Neural progenitor cell (in vitro differentiated cells): ENCODE results near the gene IKZF3. TPM values are rescaled to one million over a fixed set of nuclear protein-coding genes. Genes with fewer than 3 reads are reported as not detected.
"Not testable (repeated sequence)": the region's sequence is repeated elsewhere in the genome, so short reads cannot be mapped to it uniquely, and the experiment has no call there.

Experiments used
- DNase-seq: peaks from one replicate; pipeline ENCODE4 v3.0.0-alpha.2; 2016; ENCODE audit warnings: low spot score
- H2AFZ ChIP-seq: fragments of 200-600 bp; sonication (generic); replicated peaks from 2 replicates; pipeline ENCODE4 v1.6.1; 2016; ENCODE audit warnings: antibody characterized with exemption
- H3F3A ChIP-seq: fragments of 200-600 bp; sonication (generic); 2 replicates; pipeline ENCODE4 v1.6.1; 2016; ENCODE audit warnings: antibody characterized with exemption, low read depth
- H3K27ac ChIP-seq: fragments of 200-600 bp; sonication (generic); 2 replicates; pipeline ENCODE4 v1.5.1; 2016; ENCODE audit warnings: mild to moderate bottlenecking
- H3K27me3 ChIP-seq: fragments of 200-600 bp; sonication (generic); 2 replicates; pipeline ENCODE4 v1.6.1; 2016; ENCODE audit warnings: mild to moderate bottlenecking, moderate library complexity
- H3K36me3 ChIP-seq: fragments of 200-600 bp; sonication (generic); 2 replicates; pipeline ENCODE4 v1.5.1; 2016
- H3K4me1 ChIP-seq: fragments of 200-600 bp; sonication (generic); 2 replicates; pipeline ENCODE4 v1.6.1; 2016; ENCODE audit warnings: mixed run types
- H3K4me2 ChIP-seq: fragments of 200-600 bp; sonication (generic); 2 replicates; pipeline ENCODE4 v1.6.1; 2016
- H3K4me3 ChIP-seq: fragments of 200-600 bp; sonication (generic); 2 replicates; pipeline ENCODE4 v1.5.1; 2016
- H3K79me2 ChIP-seq: fragments of 200-600 bp; sonication (generic); 2 replicates; pipeline ENCODE4 v1.6.1; 2016; ENCODE audit warnings: low read depth
- H3K9ac ChIP-seq: fragments of 200-600 bp; sonication (generic); 2 replicates; pipeline ENCODE4 v1.6.1; 2016
- H3K9me3 ChIP-seq: fragments of 200-600 bp; sonication (generic); 2 replicates; pipeline ENCODE4 v1.5.1; 2016; ENCODE audit warnings: low read depth
- H4K20me1 ChIP-seq: fragments of 200-600 bp; sonication (generic); 2 replicates; pipeline ENCODE4 v1.6.1; 2016; ENCODE audit warnings: low read depth
- H3K27ac Mint-ChIP-seq: 3 replicates; pipeline ENCODE4 v1.8.0; 2021; ENCODE audit warnings: mixed read lengths
- H3K27me3 Mint-ChIP-seq: 2 replicates; pipeline ENCODE4 v1.8.0; 2022; ENCODE audit warnings: low read depth, mild to moderate bottlenecking, inconsistent platforms, moderate library complexity, mixed read lengths; ENCODE audit not compliant: insufficient read depth
- H3K36me3 Mint-ChIP-seq: 3 replicates; pipeline ENCODE4 v1.8.0; 2021; ENCODE audit warnings: mixed read lengths
- H3K4me1 Mint-ChIP-seq: 3 replicates; pipeline ENCODE4 v1.8.0; 2021; ENCODE audit warnings: mixed read lengths
- H3K4me3 Mint-ChIP-seq: 3 replicates; pipeline ENCODE4 v1.8.0; 2021; ENCODE audit warnings: mild to moderate bottlenecking, moderate library complexity, mixed read lengths
- H3K9me3 Mint-ChIP-seq: 3 replicates; pipeline ENCODE4 v1.8.0; 2020; ENCODE audit warnings: mixed read lengths
- CTCF ChIP-seq: fragments of 200-600 bp; sonication (generic); IDR thresholded peaks from 2 replicates; pipeline ENCODE4 v1.5.1; 2017; ENCODE audit warnings: antibody characterized with exemption, mild to moderate bottlenecking
- EZH2 ChIP-seq: fragments of 200-600 bp; sonication (generic); IDR thresholded peaks from 2 replicates; pipeline ENCODE4 v1.6.1; 2017; ENCODE audit warnings: antibody characterized with exemption, mild to moderate bottlenecking, moderate library complexity
- EZH2phosphoT487 ChIP-seq: fragments of 200-600 bp; sonication (generic); IDR thresholded peaks from 2 replicates; pipeline ENCODE4 v1.6.1; 2017; ENCODE audit warnings: antibody characterized with exemption
- total RNA-seq: library from RNA; depleted of rRNA; stranded (reverse); fragments of >200 nt; gene quantifications from 2 replicates; pipeline ENCODE4 v1.2.3, GENCODE V29; 2015; ENCODE audit warnings: low replicate concordance

Gene IKZF3
- total RNA-seq, 1 donor from 2014 or later, result not detected

GRCh38 chr17:39767147-39767546 is 97.0 kb downstream of the IKZF3 start:
- peaks cover 8% of the 10 kb centered on the region for H3K4me1 ChIP-seq

GRCh38 chr17:39765766-39766165 is 98.3 kb downstream of the IKZF3 start:
- H3K27me3 ChIP-seq, result no peaks in the 10 kb centered on the region
- Mint-ChIP-seq H3K27me3 (peaks cover 3% of the 10 kb centered on the region), H3K9me3 (no peaks in the 10 kb centered on the region), H3K27ac (no peak overlapping the region), H3K4me3 (no peak overlapping the region), H3K4me1 (peaks cover 5% of the 10 kb centered on the region), H3K36me3 (no peaks in the 10 kb centered on the region)
- H3K36me3 ChIP-seq, result no peaks in the 10 kb centered on the region
- no peaks in the 10 kb centered on the region for H3K79me2 ChIP-seq
- H3F3A ChIP-seq, result no peaks in the 10 kb centered on the region
- TF ChIP-seq EZH2 (no peak), EZH2phosphoT487 (no peak), CTCF (no peak)
- peaks cover 8% of the 10 kb centered on the region for H3K4me1 ChIP-seq
- H3K4me2 ChIP-seq, result no peak overlapping the region
- no peaks in the 10 kb centered on the region for H4K20me1 ChIP-seq
- H2AFZ ChIP-seq, result no peak overlapping the region
- H3K9me3 ChIP-seq, result no peaks in the 10 kb centered on the region
- DNase-seq, result no peak
- H3K27ac ChIP-seq, result no peak overlapping the region
- no peak overlapping the region for H3K9ac ChIP-seq
- H3K4me3 ChIP-seq, result no peak overlapping the region

More at GRCh38 chr17:39767147-39767546, 97.0 kb downstream of the IKZF3 start:
- Histone ChIP-seq H4K20me1 (no peaks in the 10 kb centered on the region), H3F3A (no peaks in the 10 kb centered on the region), H3K27ac (no peak overlapping the region), H3K79me2 (no peaks in the 10 kb centered on the region), H3K4me3 (no peak overlapping the region), H3K27me3 (no peaks in the 10 kb centered on the region), H3K9me3 (no peaks in the 10 kb centered on the region), H3K4me2 (no peak overlapping the region), H3K9ac (no peak overlapping the region), H2AFZ (no peak overlapping the region), H3K36me3 (no peaks in the 10 kb centered on the region)
- no peak overlapping the region for H3K4me3 Mint-ChIP-seq
- H3K4me1 Mint-ChIP-seq, result peaks cover 5% of the 10 kb centered on the region
- no peak overlapping the region for H3K27ac Mint-ChIP-seq
- no peak for TF ChIP-seq EZH2phosphoT487
- TF ChIP-seq CTCF, result no peak
- no peak for TF ChIP-seq EZH2
- H3K36me3 Mint-ChIP-seq, result no peaks in the 10 kb centered on the region
- DNase-seq, result no peak
- peaks cover 3% of the 10 kb centered on the region for H3K27me3 Mint-ChIP-seq
- H3K9me3 Mint-ChIP-seq, result no peaks in the 10 kb centered on the region

DNA sequence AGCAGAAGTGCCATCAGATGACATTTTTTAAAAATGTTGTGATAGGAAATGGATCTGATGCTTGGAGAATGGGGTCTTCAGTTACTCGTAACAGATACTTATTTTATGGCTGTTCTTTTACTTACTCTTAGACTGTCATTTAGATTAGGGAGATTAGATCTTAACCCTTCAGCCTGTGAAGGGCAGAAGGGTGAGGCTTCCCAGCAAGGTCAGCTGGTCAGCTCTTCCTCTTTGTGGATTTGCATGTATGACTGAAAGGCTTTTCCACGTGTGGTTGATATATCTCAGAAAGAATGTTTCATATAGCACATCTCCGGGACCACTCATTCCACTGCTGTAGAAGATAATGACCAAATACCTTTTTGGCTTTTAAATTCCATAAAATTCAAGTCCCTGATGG is 98.9 kb downstream of the IKZF3 start:
- TF ChIP-seq EZH2 (no peak), EZH2phosphoT487 (no peak), CTCF (no peak)
- H3K27ac ChIP-seq, result no peak overlapping the region
- peaks cover 5% of the 10 kb centered on the region for H3K4me1 Mint-ChIP-seq

DNA sequence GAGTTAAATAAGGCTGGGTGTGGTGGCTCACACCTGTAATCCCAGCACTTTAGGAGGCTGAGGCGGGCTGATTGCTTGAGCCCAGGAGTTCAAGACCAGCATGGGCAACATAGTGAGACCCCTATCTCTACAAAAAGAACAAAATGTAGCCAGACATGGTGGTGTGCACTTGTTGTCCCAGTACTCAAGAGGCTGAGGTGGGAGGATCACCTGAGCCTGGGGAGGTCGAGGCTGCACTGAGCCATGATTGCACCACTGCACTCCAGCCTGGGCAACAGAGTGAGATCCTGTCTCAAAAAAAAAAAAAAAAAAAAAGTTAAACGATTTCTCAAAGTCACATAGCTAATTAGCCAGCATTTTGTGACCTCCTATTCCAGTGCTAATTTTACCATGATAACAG is 99.9 kb downstream of the IKZF3 start:
- not testable (repeated sequence) for H3K4me1 Mint-ChIP-seq, H3K4me1 ChIP-seq, H3K79me2 ChIP-seq, H4K20me1 ChIP-seq, H3K4me3 Mint-ChIP-seq, H3K9ac ChIP-seq, H3K9me3 Mint-ChIP-seq, H3K27me3 ChIP-seq, H3K27ac Mint-ChIP-seq, H3K36me3 Mint-ChIP-seq, H2AFZ ChIP-seq, H3K4me3 ChIP-seq, DNase-seq, H3K36me3 ChIP-seq, H3K4me2 ChIP-seq, H3F3A ChIP-seq, H3K27ac ChIP-seq, H3K9me3 ChIP-seq, H3K27me3 Mint-ChIP-seq

More for the DNA sequence above, 98.9 kb downstream of the IKZF3 start:
- Histone ChIP-seq H3K9me3 (no peaks in the 10 kb centered on the region), H3K4me2 (no peak overlapping the region), H4K20me1 (no peaks in the 10 kb centered on the region), H3K4me3 (no peak overlapping the region), H3K9ac (no peak overlapping the region), H3F3A (no peaks in the 10 kb centered on the region), H3K27me3 (no peaks in the 10 kb centered on the region), H2AFZ (no peak overlapping the region), H3K36me3 (no peaks in the 10 kb centered on the region), H3K4me1 (peaks cover 8% of the 10 kb centered on the region), H3K79me2 (no peaks in the 10 kb centered on the region)
- no peak overlapping the region for H3K27ac Mint-ChIP-seq
- peaks cover 3% of the 10 kb centered on the region for H3K27me3 Mint-ChIP-seq
- no peak overlapping the region for H3K4me3 Mint-ChIP-seq
- DNase-seq, result no peak
- H3K36me3 Mint-ChIP-seq, result no peaks in the 10 kb centered on the region
- H3K9me3 Mint-ChIP-seq, result no peaks in the 10 kb centered on the region
